Sigmoid colon (tissue), 7 donors: Measurements from ENCODE around the gene MYL12B. TPM values are rescaled to one million over a fixed set of nuclear protein-coding genes. Genes with fewer than 3 reads are reported as not detected.

Source experiments
- DNase-seq: peaks from one replicate; pipeline ENCODE4 v3.0.0-alpha.2; 2019
- H3K27ac ChIP-seq, 4 donors: fragments of 200-600 bp; sonication (generic); one replicate each; pipeline ENCODE4 v1.5.1; 2016 to 2019; ENCODE audit warnings: mild to moderate bottlenecking in 1 of 4
- H3K27me3 ChIP-seq, 3 donors: fragments of 200-600 bp; sonication (generic); one replicate each; pipeline ENCODE4 v1.5.1; 2019; ENCODE audit warnings: mild to moderate bottlenecking in 1 of 3
- H3K36me3 ChIP-seq, 4 donors: fragments of 200-600 bp; sonication (generic); one replicate each; pipeline ENCODE4 v1.5.1; 2016 to 2019
- H3K4me1 ChIP-seq, 4 donors: fragments of 200-600 bp; sonication (generic); one replicate each; pipeline ENCODE4 v1.5.1; 2017 to 2019
- H3K4me3 ChIP-seq, 4 donors: fragments of 200-600 bp; sonication (generic); one replicate each; pipeline ENCODE4 v1.5.1; 2017 to 2019; ENCODE audit warnings: mild to moderate bottlenecking in 2 of 4, moderate library complexity in 1 of 4
- H3K9me3 ChIP-seq, 4 donors: fragments of 200-600 bp in 3 of 4; sonication (generic) in 3 of 4; one replicate each; pipeline versions ENCODE4 v1.5.1 to v1.6.1; 2013 to 2019
- CTCF ChIP-seq, 4 experiments: fragments of 450-650 bp in 3 of 4; fragments of 200-600 bp in 1 of 4; IDR thresholded peaks; one replicate each; pipeline ENCODE4 v1.5.1; 2016 to 2019; ENCODE audit warnings: antibody characterized with exemption in 4 of 4, mild to moderate bottlenecking in 3 of 4, moderate library complexity in 2 of 4
- EP300 ChIP-seq, 4 donors: sonication (generic); formaldehyde crosslinking; IDR thresholded peaks; one replicate each; pipeline ENCODE4 v1.6.1; 2017; ENCODE audit warnings: antibody characterized with exemption in 4 of 4
- POLR2A ChIP-seq, 2 donors: fragments of 450-650 bp; IDR thresholded peaks; one replicate each; pipeline ENCODE4 v1.6.1; 2016; ENCODE audit warnings: antibody characterized with exemption in 2 of 2, mild to moderate bottlenecking in 2 of 2, moderate library complexity in 2 of 2
- POLR2AphosphoS5 ChIP-seq, 4 donors: sonication (generic); formaldehyde crosslinking; IDR thresholded peaks; one replicate each; pipeline ENCODE4 v1.6.1; 2017; ENCODE audit warnings: antibody characterized with exemption in 4 of 4
- WGBS, 2 donors: extraction: QIAGEN DNeasy Blood & Tissue Kit; methylation state at CpG; one replicate each; pipeline ENCODE4 v1.1.7; 2013; 5-methylcytosine and 5-hydroxymethylcytosine counted together
- intact Hi-C: fragments of 100-400 bp; cut with DNase I; formaldehyde crosslinking; loops from one replicate; pipeline ENCODE4 v1.15.1; 2023
- polyA plus RNA-seq, 3 donors: library from polyadenylated mRNA; stranded (reverse); fragments of 200-250 nt; gene quantifications; one replicate each; pipeline ENCODE4 v1.2.3, GENCODE V29; 2013
- total RNA-seq, 4 donors: library from RNA; depleted of rRNA; stranded (reverse); fragments of >200 nt; gene quantifications; one replicate each; pipeline ENCODE4 v1.1.0, GENCODE V29; 2016
- donor health status: healthy with polysubstance abuse.
- donor health status: Bipolar disorder and iron deficiency.
- donor health status: healthy.

MYL12B gene
- total and polyA plus RNA-seq, 7 donors = 155 to 1,674 (median 227) TPM

- peaks cover 0 to 3% (median 0%) of the 10 kb centered on the region in 4 donors for H3K9me3 ChIP-seq
- H3K4me1 ChIP-seq = no peaks in the 10 kb centered on the region
- H3K27me3 ChIP-seq = no peaks in the 10 kb centered on the region
- intact Hi-C loops = no loop called here
- DNase-seq = no peak
- H3K4me3 ChIP-seq = no peak overlapping the region
- no peak overlapping the region for H3K27ac ChIP-seq
- no peaks in the 10 kb centered on the region for H3K36me3 ChIP-seq
- WGBS, 2 donors = 83 to 84% methylated on average over 5 of the region's 5 CpGs
- TF ChIP-seq POLR2A (IDR thresholded peaks at IDR 0.05) (no peak), CTCF (IDR thresholded peaks at IDR 0.05) (no peak), EP300 (IDR thresholded peaks at IDR 0.05) (no peak), POLR2AphosphoS5 (IDR thresholded peaks at IDR 0.05) (no peak)
Measured at GRCh38 chr18:3319399-3319798, 57.5 kb downstream of the MYL12B start.

GRCh38 chr18:3319894-3320454, 58.0 kb downstream of the MYL12B start:
- WGBS, 2 donors = 73 to 76% methylated on average over 2 of the region's 2 CpGs
- intact Hi-C loops = no loop called here

GRCh38 chr18:3321133-3321812, 59.3 kb downstream of the MYL12B start:
- no peak for TF ChIP-seq POLR2AphosphoS5 (IDR thresholded peaks at IDR 0.05)
- TF ChIP-seq POLR2A (IDR thresholded peaks at IDR 0.05) = no peak
- no peak for TF ChIP-seq CTCF (IDR thresholded peaks at IDR 0.05)
- TF ChIP-seq EP300 (IDR thresholded peaks at IDR 0.05) = no peak
- H3K36me3 ChIP-seq = no peaks in the 10 kb centered on the region
- no peaks in the 10 kb centered on the region for H3K4me1 ChIP-seq
- no peak for DNase-seq
- 77 to 90% methylated on average over 3 of the region's 3 CpGs for WGBS, 2 donors
- intact Hi-C loops = no loop called here
- peaks cover 0 to 3% (median 0%) of the 10 kb centered on the region in 4 donors for H3K9me3 ChIP-seq
- no peaks in the 10 kb centered on the region for H3K27me3 ChIP-seq
- no peak overlapping the region for H3K27ac ChIP-seq
- no peak overlapping the region for H3K4me3 ChIP-seq

More at GRCh38 chr18:3319894-3320454, 58.0 kb downstream of the MYL12B start:
- Histone ChIP-seq H3K4me1 (no peaks in the 10 kb centered on the region), H3K9me3 (peaks cover 0 to 3% (median 0%) of the 10 kb centered on the region in 4 donors), H3K4me3 (no peak overlapping the region), H3K27ac (no peak overlapping the region), H3K27me3 (no peaks in the 10 kb centered on the region), H3K36me3 (no peaks in the 10 kb centered on the region)
- no peak for TF ChIP-seq EP300 (IDR thresholded peaks at IDR 0.05)
- TF ChIP-seq CTCF (IDR thresholded peaks at IDR 0.05) = no peak
- TF ChIP-seq POLR2A (IDR thresholded peaks at IDR 0.05) = no peak
- TF ChIP-seq POLR2AphosphoS5 (IDR thresholded peaks at IDR 0.05) = no peak
- DNase-seq = no peak

GRCh38 chr18:3323900-3324299, 62.0 kb downstream of the MYL12B start:
- Histone ChIP-seq H3K27me3 (no peaks in the 10 kb centered on the region), H3K9me3 (no peaks in the 10 kb centered on the region), H3K36me3 (no peaks in the 10 kb centered on the region), H3K4me3 (no peak overlapping the region), H3K27ac (no peak overlapping the region), H3K4me1 (no peaks in the 10 kb centered on the region)
- intact Hi-C loops = no loop called here
- no peak for TF ChIP-seq POLR2A (IDR thresholded peaks at IDR 0.05)
- no peak for TF ChIP-seq CTCF (IDR thresholded peaks at IDR 0.05)
- TF ChIP-seq POLR2AphosphoS5 (IDR thresholded peaks at IDR 0.05) = no peak
- TF ChIP-seq EP300 (IDR thresholded peaks at IDR 0.05) = no peak
- DNase-seq = no peak
- WGBS, 2 donors = 32 to 78% methylated on average over 4 of the region's 4 CpGs

Other genes starting within 250 kb of the MYL12B start
- gene LPIN2, start 249.0 kb upstream of the MYL12B start, total RNA-seq = 10 to 100 TPM; 13.6 to 31.5 (median 18.0) TPM
- gene LPIN2, start 249.0 kb upstream of the MYL12B start, polyA plus RNA-seq = 10 to 100 TPM; 16.2 to 34.9 (median 28.5) TPM
- 10 to 100 TPM; 17.3 to 37.7 (median 22.1) TPM for gene MYOM1, start 42.2 kb upstream of the MYL12B start, total RNA-seq
- 10 to 100 TPM in 1 of 3 donors, 1 to 10 TPM in 2; 3.3 to 11.1 (median 5.4) TPM for gene MYOM1, start 42.2 kb upstream of the MYL12B start, polyA plus RNA-seq
- 100 to 1,000 TPM; 165 to 208 (median 186) TPM for gene MYL12A, start 14.3 kb upstream of the MYL12B start, total RNA-seq
- 1,000 to 10,000 TPM in 1 of 3 donors, 100 to 1,000 TPM in 2; 558 to 1,173 (median 876) TPM for gene MYL12A, start 14.3 kb upstream of the MYL12B start, polyA plus RNA-seq
- gene TGIF1, start 188.0 kb downstream of the MYL12B start, total RNA-seq = 10 to 100 TPM; 32.1 to 80.6 (median 50.6) TPM
- gene TGIF1, start 188.0 kb downstream of the MYL12B start, polyA plus RNA-seq = 10 to 100 TPM; 34.7 to 72.1 (median 40.9) TPM